Fibroblast of peridontal ligament (primary cell): ENCODE results near the gene SORBS2.

Experiments used
- DNase-seq: peaks from one replicate; pipeline ENCODE4 v3.0.0-alpha.2; 2010; ENCODE audit errors: extremely low read depth

Gene SORBS2

GRCh38 chr4:185713272-185713671 lies 98.7 kb downstream of the SORBS2 start:
- DNase-seq: no peak

GRCh38 chr4:185712350-185713024 lies 99.5 kb downstream of the SORBS2 start:
- DNase-seq: no peak

GRCh38 chr4:185711726-185712125 lies 100.3 kb downstream of the SORBS2 start:
- DNase-seq: no peak

GRCh38 chr4:185710487-185710995 lies 101.5 kb downstream of the SORBS2 start:
- no peak for DNase-seq

- peak; percentile 30 for DNase-seq
Observed at GRCh38 chr4:185709802-185710486, 102.0 kb downstream of the SORBS2 start.

- peak; percentile 70 for DNase-seq
Observed at GRCh38 chr4:185708348-185708747, 103.6 kb downstream of the SORBS2 start.

GRCh38 chr4:185707622-185708021 lies 104.4 kb downstream of the SORBS2 start:
- DNase-seq: peak; percentile 63

- no peak for DNase-seq
Observed at GRCh38 chr4:185702147-185702663, 109.8 kb downstream of the SORBS2 start.

- DNase-seq: no peak
Observed at GRCh38 chr4:185700630-185701029, 111.4 kb downstream of the SORBS2 start.

- no peak for DNase-seq
Observed at GRCh38 chr4:185700048-185700447, 111.9 kb downstream of the SORBS2 start.

GRCh38 chr4:185697488-185697887 lies 114.5 kb downstream of the SORBS2 start:
- no peak for DNase-seq

- no peak for DNase-seq
Observed at GRCh38 chr4:185695743-185696142, 116.3 kb downstream of the SORBS2 start.

- no peak for DNase-seq
Observed at GRCh38 chr4:185693548-185694215, 118.3 kb downstream of the SORBS2 start.

- no peak for DNase-seq
Observed at GRCh38 chr4:185689407-185689806, 122.6 kb downstream of the SORBS2 start.

GRCh38 chr4:185685804-185686203 lies 126.2 kb downstream of the SORBS2 start:
- DNase-seq: peak; percentile 43

- no peak for DNase-seq
Observed at GRCh38 chr4:185683896-185684295, 128.1 kb downstream of the SORBS2 start.

GRCh38 chr4:185683222-185683621 lies 128.8 kb downstream of the SORBS2 start:
- DNase-seq: no peak

GRCh38 chr4:185682236-185682635 lies 129.8 kb downstream of the SORBS2 start:
- peak; percentile 27 for DNase-seq

GRCh38 chr4:185681604-185682003 lies 130.4 kb downstream of the SORBS2 start:
- no peak for DNase-seq

GRCh38 chr4:185680617-185681016 lies 131.4 kb downstream of the SORBS2 start:
- no peak for DNase-seq

- DNase-seq: no peak
Observed at GRCh38 chr4:185679523-185679922, 132.5 kb downstream of the SORBS2 start.

GRCh38 chr4:185677637-185678314 lies 134.2 kb downstream of the SORBS2 start:
- no peak for DNase-seq
